Fibroblast of lung (primary cell): ENCODE data around the gene DISP1.

Experiments
- CTCF ChIP-seq, 2 donors: IDR thresholded peaks in 1 of 2; conservative IDR thresholded peaks in 1 of 2; 1 replicate in 1 of 2; 2 replicates in 1 of 2; pipeline ENCODE4 v1.5.1; 2011 to 2012; ENCODE audit warnings: low read length in 2 of 2, control low read depth in 1 of 2, inconsistent platforms in 1 of 2, low read depth in 1 of 2, mild to moderate bottlenecking in 1 of 2
- EZH2 ChIP-seq: IDR thresholded peaks from 2 replicates; pipeline ENCODE4 v1.5.1; 2012; ENCODE audit warnings: low read length, control low read depth, mild to moderate bottlenecking; ENCODE audit errors: missing control alignments

- TF ChIP-seq EZH2 (no peak), CTCF (conservative IDR thresholded peaks at IDR 0.05 in 1 of 2, IDR thresholded peaks at IDR 0.05 in 1 of 2; ENCODE audit: low read depth in 1 of 2, low read length in 2 of 2) (no peak)
These were observed 37.4 kb upstream of the DISP1 start for GRCh38 chr1:222777463-222777862.
